Raji (cell line): Measurements from ENCODE around the gene FAM228B.

Experiments used
- POLR2A ChIP-seq: IDR thresholded peaks from 2 replicates; pipeline ENCODE4 v1.6.1; 2011; ENCODE audit warnings: low read depth, low read length, control low read depth; ENCODE audit not compliant: insufficient read depth

FAM228B gene

DNA sequence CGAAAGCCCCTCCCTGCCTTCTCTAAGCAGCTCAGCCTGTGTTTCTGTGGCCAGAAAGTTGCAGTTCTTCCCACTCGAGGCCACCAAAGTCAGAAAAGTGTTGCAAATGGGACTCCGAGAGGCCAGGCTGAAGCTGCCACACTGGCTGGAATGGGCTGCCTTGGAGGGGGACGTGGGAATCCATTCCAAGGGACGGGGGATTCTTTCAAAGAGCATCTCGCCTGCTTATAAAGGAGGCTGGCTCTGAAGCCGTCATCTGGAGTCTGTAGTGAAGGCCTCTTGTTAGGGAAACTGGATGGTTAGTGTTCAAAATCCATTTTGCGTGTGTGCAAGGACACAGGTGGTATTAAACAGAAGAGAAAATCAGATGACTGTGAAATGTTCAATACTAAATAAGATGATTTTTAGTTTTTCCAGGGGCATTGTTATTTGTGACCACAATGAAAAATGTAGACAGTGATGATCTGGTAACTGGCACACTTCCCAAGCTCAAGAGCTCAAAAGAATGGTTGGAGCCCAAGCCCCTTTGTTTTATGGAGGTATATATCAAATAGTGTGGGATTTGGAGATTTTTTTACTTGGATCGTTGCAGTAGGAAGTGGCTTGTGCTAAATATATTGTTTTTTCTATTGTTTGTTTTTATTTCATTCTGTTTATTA lies 782 bp downstream of the FAM228B start:
- no peak for TF ChIP-seq POLR2A

DNA sequence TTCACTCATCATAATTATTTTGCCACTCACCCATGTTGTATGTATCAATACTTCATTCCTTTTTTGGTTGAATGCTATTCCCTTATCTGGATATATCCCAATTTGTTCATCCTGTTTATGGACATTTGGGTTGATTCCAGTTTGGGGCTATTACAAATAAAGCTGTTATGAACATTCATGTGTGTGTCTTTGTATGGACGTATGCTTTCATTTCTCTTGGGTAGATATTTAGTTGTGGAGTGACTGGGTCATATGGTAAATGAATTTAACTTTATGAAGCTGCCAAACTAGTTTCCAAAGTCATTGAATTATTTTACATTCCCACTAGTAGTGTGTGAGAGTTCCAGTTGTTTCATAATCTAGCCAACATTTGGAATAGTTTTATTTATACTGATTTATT lies 2.7 kb downstream of the FAM228B start:
- no peak for TF ChIP-seq POLR2A

DNA sequence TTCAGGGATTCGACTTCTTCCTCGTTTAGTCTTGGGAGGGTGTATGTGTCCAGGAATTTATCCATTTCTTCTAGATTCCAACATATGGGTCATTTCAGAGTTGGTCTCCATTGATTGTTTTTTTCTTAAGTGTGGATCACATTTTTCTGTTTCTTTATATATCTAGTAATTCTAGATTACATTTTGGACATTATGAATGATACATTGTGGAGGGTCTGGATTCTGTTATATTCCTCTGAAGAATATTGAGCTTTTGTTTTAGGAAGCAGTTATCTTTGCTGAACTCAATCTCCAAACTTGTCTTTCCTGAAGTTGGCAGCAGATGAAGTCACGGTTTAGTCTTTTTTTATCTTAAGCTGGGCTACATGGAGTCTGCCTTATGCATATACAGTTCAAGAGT lies 9.3 kb downstream of the FAM228B start:
- TF ChIP-seq POLR2A = no peak

- no peak for TF ChIP-seq POLR2A
Observed at GRCh38 chr2:24147364-24147763, 24.1 kb downstream of the FAM228B start.

- TF ChIP-seq POLR2A = no peak
Observed at GRCh38 chr2:24152413-24153197, 29.3 kb downstream of the FAM228B start.

- TF ChIP-seq POLR2A = no peak
Observed at GRCh38 chr2:24153478-24153877, 30.2 kb downstream of the FAM228B start.

DNA sequence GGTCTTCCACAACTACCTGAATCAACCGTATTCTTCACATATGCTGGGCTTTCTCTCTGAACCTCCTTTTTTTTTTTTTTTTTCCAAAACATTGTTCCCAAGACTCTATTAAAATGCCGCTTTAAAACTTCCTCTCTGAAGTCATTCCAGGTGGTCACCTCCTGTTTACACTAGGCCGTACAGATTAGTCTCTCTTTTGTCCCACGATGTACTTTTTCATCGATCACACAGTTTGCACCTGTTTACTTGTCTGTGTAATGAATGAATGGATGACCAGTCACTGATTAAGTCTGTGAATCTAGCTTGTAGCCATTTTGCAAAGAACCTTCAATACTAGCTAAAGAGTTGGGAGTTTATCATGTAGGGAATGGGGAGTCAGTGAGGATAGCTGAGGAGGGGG lies 34.9 kb downstream of the FAM228B start:
- no peak for TF ChIP-seq POLR2A

DNA sequence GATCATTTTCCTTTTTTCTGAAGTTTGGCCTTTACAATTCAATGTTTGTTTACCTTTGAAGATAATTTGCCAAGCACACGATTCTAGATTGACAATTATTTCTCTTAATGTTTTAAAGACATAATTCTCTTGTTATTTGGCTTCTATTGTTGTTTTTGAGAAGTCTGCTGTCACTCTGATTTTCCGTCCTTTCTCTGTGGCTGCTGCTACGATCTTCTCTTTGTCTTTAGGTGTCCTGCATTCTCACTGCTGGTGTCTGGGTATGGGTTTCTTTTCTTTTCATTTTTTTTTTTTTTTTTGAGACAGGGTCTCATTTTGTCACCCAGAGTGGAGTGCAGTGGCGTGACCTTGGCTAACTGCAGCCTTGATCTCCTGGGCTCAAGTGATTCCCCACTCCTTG lies 36.4 kb downstream of the FAM228B start:
- TF ChIP-seq POLR2A = no peak

DNA sequence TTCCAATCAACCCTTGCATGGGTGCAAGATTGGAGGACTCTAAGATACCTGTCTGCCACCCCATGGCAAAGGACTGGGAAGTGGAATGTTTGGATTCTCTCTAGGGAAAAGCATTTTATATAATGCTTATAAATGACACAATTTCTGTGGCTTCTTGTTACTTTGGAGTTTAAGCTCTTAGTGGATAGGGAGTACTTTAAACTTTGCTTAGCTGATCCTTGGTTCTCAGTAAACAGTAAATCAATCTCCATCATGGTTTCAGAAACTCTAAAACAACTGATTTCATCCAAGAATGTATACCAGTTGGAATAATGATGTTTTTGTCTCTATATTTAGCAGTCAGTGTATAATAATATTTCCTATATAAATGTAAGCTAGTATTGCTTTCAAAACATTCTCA lies 37.5 kb downstream of the FAM228B start:
- TF ChIP-seq POLR2A = no peak

- no peak for TF ChIP-seq POLR2A
Observed at GRCh38 chr2:24162494-24162893, 39.2 kb downstream of the FAM228B start.

DNA sequence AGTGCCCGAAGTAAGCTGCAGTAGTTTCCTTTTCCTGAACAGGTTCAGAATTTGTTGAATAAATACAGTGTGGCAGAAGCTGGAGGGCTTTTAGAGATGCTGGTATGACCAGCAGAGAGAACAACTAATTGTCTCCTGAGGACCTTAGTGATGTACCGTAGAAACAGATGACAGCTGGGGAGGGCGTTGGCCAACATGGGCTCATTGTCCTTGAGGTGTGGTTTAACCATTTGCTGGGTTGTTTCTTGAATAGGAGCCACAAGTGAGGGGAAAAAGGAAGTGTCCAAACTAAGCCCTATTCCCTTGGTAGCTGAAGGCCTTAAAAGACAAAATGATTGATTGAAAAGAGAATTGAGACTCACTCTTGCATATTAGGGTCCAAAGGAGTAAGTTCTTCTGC lies 39.9 kb downstream of the FAM228B start:
- TF ChIP-seq POLR2A = no peak

GRCh38 chr2:24163601-24164000 lies 40.3 kb downstream of the FAM228B start:
- TF ChIP-seq POLR2A = no peak

- TF ChIP-seq POLR2A = no peak
Observed at GRCh38 chr2:24164416-24164973, 41.2 kb downstream of the FAM228B start.

DNA sequence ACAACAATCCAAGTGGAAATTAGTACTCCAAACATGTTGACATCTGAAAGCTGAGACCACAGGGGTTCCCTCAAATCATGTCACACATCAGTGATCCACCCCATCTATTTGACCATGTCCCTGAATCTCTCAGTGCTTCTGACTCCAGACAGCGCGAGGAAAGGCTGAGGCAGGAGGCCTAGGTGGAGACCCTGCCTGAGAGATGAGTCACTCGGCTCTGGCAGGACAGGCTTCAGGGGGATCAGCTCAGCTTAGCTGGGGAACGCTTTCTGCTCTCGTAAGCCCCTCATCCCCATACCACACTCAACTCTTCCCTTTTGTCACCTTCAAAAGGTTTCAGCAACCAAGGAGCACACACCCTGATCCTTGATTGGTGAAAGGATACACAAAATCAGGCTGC lies 45.8 kb downstream of the FAM228B start:
- no peak for TF ChIP-seq POLR2A

DNA sequence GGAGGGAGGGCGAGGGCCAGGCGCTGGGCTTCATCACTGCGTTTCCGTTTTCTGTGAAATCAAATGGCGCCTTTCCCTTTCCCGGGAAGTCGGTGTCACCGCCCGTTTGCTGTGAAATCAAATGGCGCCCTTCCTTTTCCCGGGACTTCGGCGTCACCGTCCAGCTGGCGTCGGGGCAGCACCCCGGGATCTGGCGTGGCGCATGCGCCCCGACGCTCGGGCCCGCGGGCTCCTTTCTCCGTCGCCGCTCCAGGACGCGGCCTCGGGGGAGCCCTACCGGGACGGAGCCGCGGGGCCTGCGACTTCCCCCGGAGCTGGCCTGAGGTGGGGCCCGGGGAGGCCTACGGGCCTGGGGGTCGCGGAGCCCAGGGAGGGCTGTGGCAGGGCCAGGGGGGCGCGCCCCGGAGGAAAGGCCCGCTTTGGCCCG lies 51.6 kb downstream of the FAM228B start, which contains the start of gene FAM228A:
FAM228A (plus strand) TSS at position 203 of the 427 bp plus-strand sequence. CDS start 428 bp downstream, outside the sequence.
- no peak for TF ChIP-seq POLR2A

DNA sequence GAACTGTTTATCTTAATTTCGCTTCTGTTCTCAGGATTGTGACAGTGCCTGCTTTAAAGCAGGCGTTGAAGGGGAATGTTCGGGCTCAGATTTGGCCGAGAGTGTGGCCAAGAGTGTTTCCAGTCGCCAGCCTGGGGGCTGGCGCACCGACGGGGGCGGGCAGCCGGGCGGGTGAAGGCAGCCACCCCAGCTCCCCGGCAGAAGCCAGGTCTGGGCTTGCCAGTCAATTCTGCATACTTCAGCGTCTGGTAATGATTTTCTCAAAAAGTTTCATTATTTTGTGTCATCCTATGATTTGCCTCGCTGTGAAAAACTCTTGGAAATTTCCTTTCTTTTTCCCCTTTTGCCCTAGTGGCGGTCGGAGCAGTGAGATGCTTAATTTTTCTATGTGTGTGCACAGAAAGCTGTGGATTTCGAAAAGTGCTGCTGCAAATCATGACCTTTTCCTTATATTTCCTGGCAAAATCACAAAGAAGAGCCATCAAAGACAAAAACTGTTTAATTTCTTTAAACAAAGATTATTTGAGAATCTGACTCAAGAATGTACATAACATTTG lies 52.4 kb downstream of the FAM228B start:
- no peak for TF ChIP-seq POLR2A
